Astrocyte (in vitro differentiated cells and primary cell): ENCODE results near the gene RO60. TPM values are rescaled to one million over a fixed set of nuclear protein-coding genes. Genes with fewer than 3 reads are reported as not detected.

ENCODE experiments used
- DNase-seq: peaks from one replicate; pipeline ENCODE4 v3.0.0-alpha.2; 2010; ENCODE audit warnings: low read depth
- FAIRE-seq: peaks from 2 replicates; lab custom pipeline; 2011; peaks lifted over from hg19 to GRCh38; lab: Jason Lieb, UNC
- H2AFZ ChIP-seq: 2 replicates; pipeline ENCODE4 v1.6.0; 2012; ENCODE audit warnings: low read depth, low read length, inconsistent platforms
- H3K27ac ChIP-seq: 2 replicates; pipeline ENCODE4 v1.5.1; 2011; ENCODE audit warnings: low read depth, low read length, inconsistent platforms
- H3K27me3 ChIP-seq: 2 replicates; pipeline ENCODE4 v1.6.0; 2011; ENCODE audit warnings: low read length, inconsistent platforms; ENCODE audit not compliant: insufficient read depth
- H3K36me3 ChIP-seq: 2 replicates; pipeline ENCODE4 v1.5.1; 2011; ENCODE audit warnings: low read length, inconsistent platforms; ENCODE audit not compliant: insufficient read depth
- H3K4me1 ChIP-seq: 2 replicates; pipeline ENCODE4 v1.5.1; 2011; ENCODE audit warnings: low read length, inconsistent platforms; ENCODE audit not compliant: insufficient read depth
- H3K4me2 ChIP-seq: 2 replicates; pipeline ENCODE4 v1.6.0; 2012; ENCODE audit warnings: low read length, inconsistent platforms
- H3K4me3 ChIP-seq: 2 replicates; pipeline ENCODE4 v1.5.1; 2011; ENCODE audit warnings: low read depth, mild to moderate bottlenecking, low read length, inconsistent platforms; ENCODE audit not compliant: insufficient read depth
- H3K79me2 ChIP-seq: 2 replicates; pipeline ENCODE4 v1.6.0; 2012; ENCODE audit warnings: mild to moderate bottlenecking, low read length, inconsistent platforms; ENCODE audit not compliant: insufficient read depth
- H3K9ac ChIP-seq: 2 replicates; pipeline ENCODE4 v1.6.0; 2012; ENCODE audit warnings: mild to moderate bottlenecking, low read length, inconsistent platforms
- H3K9me3 ChIP-seq: 2 replicates; pipeline ENCODE4 v1.5.1; 2012; ENCODE audit warnings: low read depth, mild to moderate bottlenecking, low read length, inconsistent platforms; ENCODE audit not compliant: insufficient read depth
- H4K20me1 ChIP-seq: 2 replicates; pipeline ENCODE4 v1.6.0; 2012; ENCODE audit warnings: low read length, inconsistent platforms; ENCODE audit not compliant: insufficient read depth
- H3K27ac Mint-ChIP-seq: one replicate; pipeline ENCODE4 v1.8.0; 2021; ENCODE audit warnings: mild to moderate bottlenecking, mixed read lengths; ENCODE audit not compliant: unreplicated experiment
- H3K27me3 Mint-ChIP-seq: one replicate; pipeline ENCODE4 v1.8.0; 2021; ENCODE audit warnings: low read depth, mixed read lengths; ENCODE audit not compliant: unreplicated experiment
- H3K36me3 Mint-ChIP-seq: one replicate; pipeline ENCODE4 v1.8.0; 2021; ENCODE audit warnings: low read depth, mixed read lengths; ENCODE audit not compliant: unreplicated experiment
- H3K4me1 Mint-ChIP-seq: one replicate; pipeline ENCODE4 v1.8.0; 2021; ENCODE audit warnings: low read depth, mixed read lengths; ENCODE audit not compliant: unreplicated experiment
- H3K4me3 Mint-ChIP-seq: one replicate; pipeline ENCODE4 v1.8.0; 2021; ENCODE audit warnings: mild to moderate bottlenecking, moderate library complexity, mixed read lengths; ENCODE audit not compliant: unreplicated experiment
- H3K9me3 Mint-ChIP-seq: one replicate; pipeline ENCODE4 v1.8.0; 2021; ENCODE audit warnings: mild to moderate bottlenecking, mixed read lengths; ENCODE audit not compliant: unreplicated experiment
- CTCF ChIP-seq: IDR thresholded peaks from 2 replicates; pipeline ENCODE4 v1.5.1; 2011; ENCODE audit warnings: low read depth, mild to moderate bottlenecking, inconsistent platforms, low read length, moderate library complexity; ENCODE audit not compliant: insufficient read depth
- EZH2 ChIP-seq: IDR thresholded peaks from 2 replicates; pipeline ENCODE4 v1.6.1; 2012; ENCODE audit warnings: mild to moderate bottlenecking, low read length, inconsistent platforms; ENCODE audit not compliant: insufficient read depth
- total RNA-seq: library from RNA; stranded (reverse); gene quantifications from 2 replicates; pipeline ENCODE4 v1.2.1, GENCODE V29; 2021

Gene RO60
- total RNA-seq, 1 donor from 2014 or later = 134 TPM

GRCh38 chr1:193103759-193104501 is 44.5 kb downstream of the RO60 start:
- Histone ChIP-seq H3K4me1 (peaks cover 7% of the 10 kb centered on the region), H3K4me2 (peak overlapping the region; percentile 90), H3K9ac (peak overlapping the region; percentile 90), H3K9me3 (no peaks in the 10 kb centered on the region), H3K79me2 (peaks cover 35% of the 10 kb centered on the region), H4K20me1 (peaks cover 7% of the 10 kb centered on the region), H3K4me3 (peak overlapping the region; percentile 93), H3K36me3 (peaks cover 13% of the 10 kb centered on the region), H2AFZ (peak overlapping the region; percentile 61), H3K27ac (peak overlapping the region; percentile 90), H3K27me3 (no peaks in the 10 kb centered on the region)
- TF ChIP-seq EZH2 (no peak), CTCF (no peak)
- Mint-ChIP-seq H3K36me3 (peaks cover 2% of the 10 kb centered on the region), H3K27me3 (no peaks in the 10 kb centered on the region), H3K4me1 (peaks cover 11% of the 10 kb centered on the region), H3K9me3 (no peaks in the 10 kb centered on the region), H3K4me3 (peak overlapping the region; percentile 91), H3K27ac (peak overlapping the region; percentile 78)
- no peak for FAIRE-seq
- no peak for DNase-seq

- H3K27ac ChIP-seq = peak overlapping the region; percentile 90
- peaks cover 7% of the 10 kb centered on the region for H3K4me1 ChIP-seq
- H3K79me2 ChIP-seq = peaks cover 35% of the 10 kb centered on the region
- no peaks in the 10 kb centered on the region for H3K27me3 Mint-ChIP-seq
- peak; percentile 47 for DNase-seq
- peak overlapping the region; percentile 90 for H3K9ac ChIP-seq
- peaks cover 7% of the 10 kb centered on the region for H3K36me3 ChIP-seq
- no peaks in the 10 kb centered on the region for H3K9me3 ChIP-seq
- peak overlapping the region; percentile 61 for H2AFZ ChIP-seq
- FAIRE-seq = no peak
- peak overlapping the region; percentile 93 for H3K4me3 ChIP-seq
- TF ChIP-seq CTCF (no peak), EZH2 (no peak)
- H4K20me1 ChIP-seq = peaks cover 7% of the 10 kb centered on the region
- H3K4me1 Mint-ChIP-seq = peaks cover 11% of the 10 kb centered on the region
- H3K36me3 Mint-ChIP-seq = peaks cover 2% of the 10 kb centered on the region
- no peaks in the 10 kb centered on the region for H3K9me3 Mint-ChIP-seq
- H3K4me2 ChIP-seq = peak overlapping the region; percentile 90
- no peaks in the 10 kb centered on the region for H3K27me3 ChIP-seq
- H3K4me3 Mint-ChIP-seq = peak overlapping the region; percentile 91
- peak overlapping the region; percentile 78 for H3K27ac Mint-ChIP-seq
Observed at GRCh38 chr1:193104502-193104906, 45.1 kb downstream of the RO60 start.
